Astrocyte (in vitro differentiated cells and primary cell): ENCODE data around the gene FER. TPM values are rescaled to one million over a fixed set of nuclear protein-coding genes. Genes with fewer than 3 reads are reported as not detected.

Experiments used
- DNase-seq: peaks from one replicate; pipeline ENCODE4 v3.0.0-alpha.2; 2010; ENCODE audit warnings: low read depth
- FAIRE-seq: peaks from 2 replicates; lab custom pipeline; 2011; peaks lifted over from hg19 to GRCh38; lab: Jason Lieb, UNC
- H2AFZ ChIP-seq: 2 replicates; pipeline ENCODE4 v1.6.0; 2012; ENCODE audit warnings: low read depth, low read length, inconsistent platforms
- H3K27ac ChIP-seq: 2 replicates; pipeline ENCODE4 v1.5.1; 2011; ENCODE audit warnings: low read depth, low read length, inconsistent platforms
- H3K27me3 ChIP-seq: 2 replicates; pipeline ENCODE4 v1.6.0; 2011; ENCODE audit warnings: low read length, inconsistent platforms; ENCODE audit not compliant: insufficient read depth
- H3K36me3 ChIP-seq: 2 replicates; pipeline ENCODE4 v1.5.1; 2011; ENCODE audit warnings: low read length, inconsistent platforms; ENCODE audit not compliant: insufficient read depth
- H3K4me1 ChIP-seq: 2 replicates; pipeline ENCODE4 v1.5.1; 2011; ENCODE audit warnings: low read length, inconsistent platforms; ENCODE audit not compliant: insufficient read depth
- H3K4me2 ChIP-seq: 2 replicates; pipeline ENCODE4 v1.6.0; 2012; ENCODE audit warnings: low read length, inconsistent platforms
- H3K4me3 ChIP-seq: 2 replicates; pipeline ENCODE4 v1.5.1; 2011; ENCODE audit warnings: low read depth, mild to moderate bottlenecking, low read length, inconsistent platforms; ENCODE audit not compliant: insufficient read depth
- H3K79me2 ChIP-seq: 2 replicates; pipeline ENCODE4 v1.6.0; 2012; ENCODE audit warnings: mild to moderate bottlenecking, low read length, inconsistent platforms; ENCODE audit not compliant: insufficient read depth
- H3K9ac ChIP-seq: 2 replicates; pipeline ENCODE4 v1.6.0; 2012; ENCODE audit warnings: mild to moderate bottlenecking, low read length, inconsistent platforms
- H3K9me3 ChIP-seq: 2 replicates; pipeline ENCODE4 v1.5.1; 2012; ENCODE audit warnings: low read depth, mild to moderate bottlenecking, low read length, inconsistent platforms; ENCODE audit not compliant: insufficient read depth
- H4K20me1 ChIP-seq: 2 replicates; pipeline ENCODE4 v1.6.0; 2012; ENCODE audit warnings: low read length, inconsistent platforms; ENCODE audit not compliant: insufficient read depth
- H3K27ac Mint-ChIP-seq: one replicate; pipeline ENCODE4 v1.8.0; 2021; ENCODE audit warnings: mild to moderate bottlenecking, mixed read lengths; ENCODE audit not compliant: unreplicated experiment
- H3K27me3 Mint-ChIP-seq: one replicate; pipeline ENCODE4 v1.8.0; 2021; ENCODE audit warnings: low read depth, mixed read lengths; ENCODE audit not compliant: unreplicated experiment
- H3K36me3 Mint-ChIP-seq: one replicate; pipeline ENCODE4 v1.8.0; 2021; ENCODE audit warnings: low read depth, mixed read lengths; ENCODE audit not compliant: unreplicated experiment
- H3K4me1 Mint-ChIP-seq: one replicate; pipeline ENCODE4 v1.8.0; 2021; ENCODE audit warnings: low read depth, mixed read lengths; ENCODE audit not compliant: unreplicated experiment
- H3K4me3 Mint-ChIP-seq: one replicate; pipeline ENCODE4 v1.8.0; 2021; ENCODE audit warnings: mild to moderate bottlenecking, moderate library complexity, mixed read lengths; ENCODE audit not compliant: unreplicated experiment
- H3K9me3 Mint-ChIP-seq: one replicate; pipeline ENCODE4 v1.8.0; 2021; ENCODE audit warnings: mild to moderate bottlenecking, mixed read lengths; ENCODE audit not compliant: unreplicated experiment
- EZH2 ChIP-seq: IDR thresholded peaks from 2 replicates; pipeline ENCODE4 v1.6.1; 2012; ENCODE audit warnings: mild to moderate bottlenecking, low read length, inconsistent platforms; ENCODE audit not compliant: insufficient read depth
- total RNA-seq: library from RNA; stranded (reverse); gene quantifications from 2 replicates; pipeline ENCODE4 v1.2.1, GENCODE V29; 2021
- TF ChIP-seq, protein P1 (sequence below): IDR thresholded peaks from 2 replicates; pipeline ENCODE4 v1.5.1; 2011; ENCODE audit warnings: low read depth, mild to moderate bottlenecking, inconsistent platforms, low read length, moderate library complexity; ENCODE audit not compliant: insufficient read depth

Gene FER
- total RNA-seq, 1 donor from 2014 or later: 21.6 TPM

DNA sequence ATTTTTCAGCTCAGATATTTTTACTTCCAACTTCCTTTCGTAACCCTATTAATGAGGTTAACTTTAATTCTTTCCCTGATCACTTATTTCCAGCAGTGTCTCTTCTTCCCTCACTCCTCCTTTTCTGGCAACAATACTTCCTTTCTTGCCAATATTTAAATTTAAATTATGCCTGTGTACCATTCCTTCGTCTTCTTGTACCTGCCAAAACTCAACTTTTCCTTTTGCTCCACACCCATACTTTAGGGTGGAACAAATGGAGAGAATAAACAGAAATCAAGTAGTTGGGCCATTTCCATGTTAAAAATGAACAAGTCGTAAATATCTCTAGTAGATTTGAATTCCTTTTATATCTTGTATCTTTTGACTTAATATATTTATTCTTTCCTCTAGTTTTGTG is 66.0 kb downstream of the FER start:
- Histone ChIP-seq H3K79me2 (peaks cover 27% of the 10 kb centered on the region), H3K27ac (no peak overlapping the region), H3K4me3 (no peak overlapping the region), H3K4me1 (peaks cover 2% of the 10 kb centered on the region), H3K4me2 (no peak overlapping the region), H3K9ac (no peak overlapping the region), H3K9me3 (no peaks in the 10 kb centered on the region), H2AFZ (no peak overlapping the region), H3K36me3 (no peaks in the 10 kb centered on the region), H3K27me3 (no peaks in the 10 kb centered on the region), H4K20me1 (peaks cover 4% of the 10 kb centered on the region)
- no peak overlapping the region for H3K27ac Mint-ChIP-seq
- H3K9me3 Mint-ChIP-seq: peaks cover 4% of the 10 kb centered on the region
- FAIRE-seq (no peak), DNase-seq (no peak)
- H3K4me3 Mint-ChIP-seq: no peak overlapping the region
- H3K36me3 Mint-ChIP-seq: no peaks in the 10 kb centered on the region
- H3K27me3 Mint-ChIP-seq: no peaks in the 10 kb centered on the region
- H3K4me1 Mint-ChIP-seq: no peaks in the 10 kb centered on the region
- no peak for TF ChIP-seq EZH2
- TF ChIP-seq, protein P1, sequence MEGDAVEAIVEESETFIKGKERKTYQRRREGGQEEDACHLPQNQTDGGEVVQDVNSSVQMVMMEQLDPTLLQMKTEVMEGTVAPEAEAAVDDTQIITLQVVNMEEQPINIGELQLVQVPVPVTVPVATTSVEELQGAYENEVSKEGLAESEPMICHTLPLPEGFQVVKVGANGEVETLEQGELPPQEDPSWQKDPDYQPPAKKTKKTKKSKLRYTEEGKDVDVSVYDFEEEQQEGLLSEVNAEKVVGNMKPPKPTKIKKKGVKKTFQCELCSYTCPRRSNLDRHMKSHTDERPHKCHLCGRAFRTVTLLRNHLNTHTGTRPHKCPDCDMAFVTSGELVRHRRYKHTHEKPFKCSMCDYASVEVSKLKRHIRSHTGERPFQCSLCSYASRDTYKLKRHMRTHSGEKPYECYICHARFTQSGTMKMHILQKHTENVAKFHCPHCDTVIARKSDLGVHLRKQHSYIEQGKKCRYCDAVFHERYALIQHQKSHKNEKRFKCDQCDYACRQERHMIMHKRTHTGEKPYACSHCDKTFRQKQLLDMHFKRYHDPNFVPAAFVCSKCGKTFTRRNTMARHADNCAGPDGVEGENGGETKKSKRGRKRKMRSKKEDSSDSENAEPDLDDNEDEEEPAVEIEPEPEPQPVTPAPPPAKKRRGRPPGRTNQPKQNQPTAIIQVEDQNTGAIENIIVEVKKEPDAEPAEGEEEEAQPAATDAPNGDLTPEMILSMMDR: no peak

- Histone ChIP-seq H4K20me1 (peaks cover 4% of the 10 kb centered on the region), H3K79me2 (peaks cover 21% of the 10 kb centered on the region), H3K36me3 (no peaks in the 10 kb centered on the region), H3K4me1 (peaks cover 2% of the 10 kb centered on the region), H3K9me3 (no peaks in the 10 kb centered on the region), H3K4me3 (no peak overlapping the region), H2AFZ (no peak overlapping the region), H3K27me3 (no peaks in the 10 kb centered on the region), H3K4me2 (no peak overlapping the region), H3K27ac (no peak overlapping the region), H3K9ac (no peak overlapping the region)
- TF ChIP-seq EZH2: no peak
- TF ChIP-seq, protein P1: no peak
- no peaks in the 10 kb centered on the region for H3K36me3 Mint-ChIP-seq
- no peak overlapping the region for H3K4me3 Mint-ChIP-seq
- H3K27me3 Mint-ChIP-seq: no peaks in the 10 kb centered on the region
- peaks cover 4% of the 10 kb centered on the region for H3K9me3 Mint-ChIP-seq
- H3K27ac Mint-ChIP-seq: no peak overlapping the region
- FAIRE-seq: no peak
- no peak for DNase-seq
- no peaks in the 10 kb centered on the region for H3K4me1 Mint-ChIP-seq
These were observed 66.9 kb downstream of the FER start for GRCh38 chr5:108814551-108814950.

- H3K36me3 ChIP-seq: no peaks in the 10 kb centered on the region
- H3K27ac Mint-ChIP-seq: no peak overlapping the region
- H3K9me3 Mint-ChIP-seq: no peaks in the 10 kb centered on the region
- no peak overlapping the region for H3K4me2 ChIP-seq
- H2AFZ ChIP-seq: no peak overlapping the region
- no peaks in the 10 kb centered on the region for H3K36me3 Mint-ChIP-seq
- no peak overlapping the region for H3K9ac ChIP-seq
- H4K20me1 ChIP-seq: no peaks in the 10 kb centered on the region
- H3K4me3 Mint-ChIP-seq: no peak overlapping the region
- DNase-seq (peak; percentile 63), FAIRE-seq (no peak)
- H3K9me3 ChIP-seq: no peaks in the 10 kb centered on the region
- no peak overlapping the region for H3K4me3 ChIP-seq
- no peak overlapping the region for H3K27ac ChIP-seq
- H3K4me1 Mint-ChIP-seq: no peaks in the 10 kb centered on the region
- peaks cover 7% of the 10 kb centered on the region for H3K79me2 ChIP-seq
- TF ChIP-seq, protein P1: no peak
- H3K27me3 Mint-ChIP-seq: no peaks in the 10 kb centered on the region
- no peaks in the 10 kb centered on the region for H3K27me3 ChIP-seq
- H3K4me1 ChIP-seq: peaks cover 2% of the 10 kb centered on the region
These were observed 71.0 kb downstream of the FER start for GRCh38 chr5:108818613-108819272.
